Cardiac septum (tissue), 1 donor: ENCODE results near the gene DRC7. TPM values are rescaled to one million over a fixed set of nuclear protein-coding genes. Genes with fewer than 3 reads are reported as not detected.

Source experiments
- DNase-seq: peaks from one replicate; pipeline ENCODE4 v3.0.0-alpha.2; 2020; ENCODE audit warnings: low spot score
- intact Hi-C: fragments of 100-400 bp; cut with DNase I; formaldehyde crosslinking; loops from one replicate; pipeline ENCODE4 v1.14.0; 2022
- long read RNA-seq: library from polyadenylated mRNA; unstranded; transcript quantifications from one replicate; pipeline ENCODE4 v2.0.0, GENCODE V29; 2021
- total RNA-seq: library from RNA; stranded (reverse); fragmentation: NEBNext Ultra II Directional; extraction: Animal tissue kit (Norgen Biotek cat#: 25700); gene quantifications from one replicate; pipeline ENCODE4 v1.2.1, GENCODE V29; 2021
- donor health status: DM: no; HTN: no; CAD: no.

Gene DRC7
- total RNA-seq: not detected
- long read RNA-seq, partial matches to known transcripts: 0 of 1 reads
- long read RNA-seq, other reads (novel, unspliced or antisense): 1 of 1 reads

GRCh38 chr16:57694725-57695679, at the start of gene DRC7:
Gene DRC7 (plus strand): TSS chr16:57694806. CDS start chr16:57697950, 3,144 bp downstream.
- no peak for DNase-seq
- intact Hi-C loops: no loop called here

- DNase-seq: no peak
- intact Hi-C loops: no loop called here
These were observed 49.4 kb upstream of the DRC7 start for GRCh38 chr16:57645169-57645568.

- intact Hi-C loops: no loop called here
- peak; percentile 84 for DNase-seq
These were observed 48.8 kb upstream of the DRC7 start for GRCh38 chr16:57645691-57646387.

GRCh38 chr16:57646388-57647039, 48.1 kb upstream of the DRC7 start:
- intact Hi-C loops: no loop called here
- no peak for DNase-seq

GRCh38 chr16:57647136-57647875, 47.3 kb upstream of the DRC7 start:
- intact Hi-C loops: no loop called here

GRCh38 chr16:57648125-57648524, 46.5 kb upstream of the DRC7 start:
- intact Hi-C loops: loop anchor here (2.0 kb wide), 2 partner anchors 47 to 55 kb away; no protein-coding TSS in a partner anchor
- DNase-seq: no peak

More at GRCh38 chr16:57647136-57647875, 47.3 kb upstream of the DRC7 start:
- no peak for DNase-seq

GRCh38 chr16:57648581-57649442, 45.8 kb upstream of the DRC7 start:
- intact Hi-C loops: loop anchor here (2.0 kb wide), 2 partner anchors 48 to 56 kb away; no protein-coding TSS in a partner anchor
- DNase-seq: peak; percentile 94

GRCh38 chr16:57649443-57649751, 45.2 kb upstream of the DRC7 start:
- DNase-seq: no peak
- intact Hi-C loops: loop anchor here (2.0 kb wide), 2 partner anchors 49 to 57 kb away; no protein-coding TSS in a partner anchor

- intact Hi-C loops: loop anchor here (2.0 kb wide), 2 partner anchors 49 to 57 kb away; no protein-coding TSS in a partner anchor
These were observed 44.8 kb upstream of the DRC7 start for GRCh38 chr16:57649846-57650245.

GRCh38 chr16:57651344-57652333, 43.0 kb upstream of the DRC7 start:
- DNase-seq: no peak
- intact Hi-C loops: no loop called here

More at GRCh38 chr16:57649846-57650245, 44.8 kb upstream of the DRC7 start:
- DNase-seq: no peak

GRCh38 chr16:57652695-57653471, 41.7 kb upstream of the DRC7 start:
- no peak for DNase-seq
- intact Hi-C loops: no loop called here

GRCh38 chr16:57653936-57654335, 40.7 kb upstream of the DRC7 start:
- intact Hi-C loops: no loop called here
- DNase-seq: no peak

- intact Hi-C loops: loop anchor here (5.0 kb wide), 1 partner anchor 61 kb away; no protein-coding TSS in a partner anchor
- no peak for DNase-seq
These were observed 38.2 kb upstream of the DRC7 start for GRCh38 chr16:57656342-57656955.

- no peak for DNase-seq
- intact Hi-C loops: loop anchor here (5.0 kb wide), 1 partner anchor 60 kb away; no protein-coding TSS in a partner anchor
These were observed 37.4 kb upstream of the DRC7 start for GRCh38 chr16:57657228-57657627.

GRCh38 chr16:57658130-57658877, 36.3 kb upstream of the DRC7 start:
- intact Hi-C loops: loop anchor here (5.0 kb wide), 1 partner anchor 59 kb away; no protein-coding TSS in a partner anchor
- DNase-seq: no peak
